Amygdala (tissue), 56 donors: Measurements from ENCODE around the gene MTSS2.
A peak's percentile ranks its signal among the peaks of the same experiment; 100 is the strongest.
"Not testable (repeated sequence)": the region's sequence is repeated elsewhere in the genome, so short reads cannot be mapped to it uniquely, and the experiment has no call there.

Experiments
- DNase-seq, 56 donors: peaks; one replicate each; lab custom pipeline; 2025; lab: John Stamatoyannopoulos, UW

MTSS2 gene

DNA sequence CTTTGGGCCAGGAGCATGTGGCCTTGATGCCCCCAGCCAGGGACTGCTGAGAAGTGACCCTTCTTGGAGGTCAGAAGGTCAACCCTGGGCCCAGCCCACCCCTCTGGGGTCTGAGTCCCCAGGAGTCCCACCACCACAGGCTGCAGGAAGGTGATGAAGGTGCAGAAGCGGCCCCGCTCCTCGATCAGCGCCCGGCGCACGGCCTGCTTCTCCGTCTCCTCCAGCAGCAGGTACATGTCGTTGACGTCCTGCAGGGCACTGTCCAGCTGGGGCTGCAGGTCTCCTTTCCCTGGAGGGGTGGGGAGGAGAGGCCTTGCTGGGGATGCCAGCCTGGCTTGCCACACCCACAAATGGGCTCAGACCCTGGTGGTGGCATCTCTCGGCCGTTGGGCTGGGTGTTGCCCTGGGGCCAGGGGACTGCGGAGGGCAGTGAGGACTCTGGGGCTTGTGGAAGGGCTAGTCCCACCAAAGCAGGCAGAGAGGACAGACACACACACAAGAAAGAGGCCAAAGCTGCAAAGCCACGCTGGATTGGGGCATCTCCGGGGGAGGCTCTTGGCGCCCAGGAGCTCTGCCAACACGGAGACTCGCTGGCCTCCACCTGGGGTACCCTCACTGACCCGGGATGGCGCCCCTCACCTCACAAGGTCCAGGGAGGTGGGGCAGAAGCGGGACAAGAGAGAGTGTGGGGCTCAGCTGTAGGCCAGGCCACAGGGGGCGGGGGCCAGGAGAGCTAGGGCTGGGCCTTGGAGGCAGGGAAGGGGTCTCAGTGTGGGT, 7.5 kb downstream of the MTSS2 start:
- DNase-seq, result no peak

- no peak for DNase-seq
These were observed 8.2 kb downstream of the MTSS2 start for GRCh38 chr16:70677499-70678120.

DNA sequence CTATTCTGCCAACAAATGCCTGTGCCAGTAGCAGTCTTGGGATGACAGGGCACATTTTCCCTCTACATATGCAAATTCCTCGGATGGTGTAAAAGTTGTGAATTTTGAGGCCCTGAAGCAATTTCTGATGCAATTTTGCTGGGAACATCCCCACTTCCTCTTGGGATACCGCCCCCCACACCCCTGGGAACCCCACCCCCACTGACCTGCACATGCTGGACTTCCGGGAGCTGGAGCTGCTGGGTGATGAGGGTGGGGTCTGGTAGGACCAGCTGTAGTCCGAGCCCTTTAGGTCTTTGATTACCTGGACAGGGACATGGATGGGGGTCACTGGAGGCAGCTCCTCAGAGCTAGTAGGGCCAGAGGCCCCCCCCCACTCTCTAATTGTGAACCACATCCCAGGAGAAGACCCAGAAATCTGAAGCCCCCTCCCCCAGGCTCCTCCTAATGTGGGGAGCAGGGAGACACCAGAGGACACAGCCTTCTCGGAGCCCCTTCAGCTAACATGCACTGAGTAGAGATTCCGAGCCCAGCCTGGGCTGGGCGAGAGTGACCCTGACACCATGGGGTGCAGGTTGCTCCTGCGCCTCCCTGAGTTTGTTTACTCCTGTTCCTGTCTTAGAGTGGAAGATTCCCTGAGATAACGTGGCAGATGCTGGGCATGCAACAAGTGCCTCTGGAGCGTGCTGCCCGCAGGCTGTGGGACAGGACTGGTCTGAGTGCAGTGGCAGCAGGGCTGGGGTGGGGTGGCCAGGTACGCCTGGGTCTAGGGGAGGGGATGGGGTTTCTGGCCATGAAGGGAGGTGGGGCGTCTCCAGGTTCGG, 9.0 kb downstream of the MTSS2 start:
- no peak for DNase-seq

DNA sequence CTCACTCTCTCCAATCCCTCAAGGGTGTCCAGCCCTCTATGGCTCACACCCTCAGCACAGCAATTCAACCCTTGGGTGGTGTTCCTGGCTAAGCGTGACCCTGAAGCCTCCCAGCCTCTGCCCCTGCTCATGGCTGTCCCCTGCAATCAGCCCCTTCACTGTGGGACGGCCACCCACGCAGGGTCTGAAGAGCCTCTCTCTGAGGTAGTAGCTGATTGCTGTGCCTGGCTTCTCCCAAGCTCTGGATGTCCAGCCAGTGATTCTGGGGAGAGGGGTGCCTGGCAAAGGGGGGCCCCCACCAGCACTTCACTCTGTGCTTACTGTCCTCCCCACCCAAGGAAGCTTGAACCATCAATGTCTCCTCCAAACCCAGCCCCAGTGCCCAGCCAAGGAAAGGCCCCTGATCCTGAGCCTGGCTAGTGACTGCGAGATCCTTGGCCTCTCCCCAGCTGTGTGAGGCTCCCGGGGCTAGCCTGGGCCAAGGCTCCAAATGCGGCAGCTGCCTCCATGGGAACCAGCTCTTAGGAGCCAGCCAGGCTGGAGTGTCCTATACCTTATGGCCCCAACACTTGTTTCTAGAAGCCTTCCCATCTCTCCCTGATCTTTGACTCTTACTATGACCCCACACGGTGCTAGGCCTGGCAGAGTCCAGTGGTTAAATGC, 9.9 kb downstream of the MTSS2 start:
- peak in 1 of 56 donors; percentile 44 for DNase-seq

- DNase-seq, result no peak
These were observed 11.4 kb downstream of the MTSS2 start for GRCh38 chr16:70674221-70675014.

GRCh38 chr16:70670938-70671337, 14.9 kb downstream of the MTSS2 start:
- DNase-seq, result not testable (repeated sequence)

DNA sequence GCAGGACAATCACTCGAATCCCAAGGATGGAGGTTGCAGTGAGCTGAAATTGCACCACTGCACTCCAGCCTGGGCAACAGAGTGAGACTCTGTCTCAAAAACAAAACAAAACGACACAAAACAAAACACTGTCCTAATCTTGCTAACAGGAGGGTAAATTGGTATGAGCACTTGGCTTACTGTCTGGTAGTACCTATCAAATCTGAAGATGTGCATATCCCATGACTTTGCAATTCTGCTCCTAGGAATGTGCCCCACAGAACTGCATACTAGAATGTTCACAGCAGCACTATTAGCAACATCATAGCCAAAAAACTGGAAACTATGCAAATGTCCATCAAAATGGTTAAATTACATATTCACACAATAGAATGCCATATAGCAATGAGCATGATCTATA, 15.7 kb downstream of the MTSS2 start:
- DNase-seq, result no peak

DNA sequence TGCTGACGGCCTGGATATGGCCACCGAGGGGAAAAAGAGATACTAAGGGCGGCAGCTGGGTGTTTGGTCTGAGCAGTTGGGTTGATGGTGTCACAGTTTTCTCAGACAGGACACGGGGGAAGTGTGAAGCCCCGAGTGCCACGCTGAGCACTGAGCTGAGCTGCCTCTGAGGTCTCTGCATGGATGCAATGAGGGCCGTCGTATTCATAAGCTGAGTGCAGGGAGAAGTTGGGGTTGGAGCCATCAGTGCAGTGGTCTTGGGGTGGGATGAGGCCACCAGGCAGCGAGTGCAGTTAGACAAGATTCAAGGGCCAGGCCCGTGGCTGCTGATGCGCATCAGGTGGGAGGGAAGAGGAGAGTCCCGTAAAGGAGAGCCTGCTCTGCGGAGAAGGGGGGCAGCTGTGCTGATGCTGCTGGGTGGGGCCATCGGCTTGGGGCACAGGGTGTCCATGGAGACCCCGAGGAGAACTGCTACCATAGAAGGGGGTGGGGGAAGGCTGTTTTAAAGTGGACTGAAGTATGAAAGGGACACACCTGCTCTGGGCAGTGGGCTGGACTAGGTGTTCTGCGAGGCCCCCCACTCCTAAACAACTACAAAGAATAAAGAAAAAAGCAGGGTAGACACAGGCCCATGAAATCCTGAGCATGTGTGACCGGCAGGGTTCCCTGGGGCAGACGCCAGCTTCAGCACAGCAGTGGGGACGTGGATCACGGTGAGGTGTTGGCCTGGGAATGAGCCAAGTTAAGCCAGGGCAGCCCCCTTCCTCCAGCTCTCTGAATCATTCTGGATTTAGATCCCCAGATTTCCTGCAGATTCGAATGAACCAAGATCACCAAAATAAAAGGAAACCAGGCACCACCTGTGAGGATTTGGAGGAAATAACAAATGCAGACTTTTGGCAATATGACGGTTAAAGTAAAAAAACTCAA, 19.8 kb downstream of the MTSS2 start:
- DNase-seq, result no peak

- no peak for DNase-seq
These were observed 20.6 kb downstream of the MTSS2 start for GRCh38 chr16:70665113-70665694.

GRCh38 chr16:70664325-70665112, 21.3 kb downstream of the MTSS2 start:
- DNase-seq, result no peak

GRCh38 chr16:70663524-70664324, 22.1 kb downstream of the MTSS2 start:
- DNase-seq, result no peak

GRCh38 chr16:70662991-70663523, 22.8 kb downstream of the MTSS2 start:
- no peak for DNase-seq

DNA sequence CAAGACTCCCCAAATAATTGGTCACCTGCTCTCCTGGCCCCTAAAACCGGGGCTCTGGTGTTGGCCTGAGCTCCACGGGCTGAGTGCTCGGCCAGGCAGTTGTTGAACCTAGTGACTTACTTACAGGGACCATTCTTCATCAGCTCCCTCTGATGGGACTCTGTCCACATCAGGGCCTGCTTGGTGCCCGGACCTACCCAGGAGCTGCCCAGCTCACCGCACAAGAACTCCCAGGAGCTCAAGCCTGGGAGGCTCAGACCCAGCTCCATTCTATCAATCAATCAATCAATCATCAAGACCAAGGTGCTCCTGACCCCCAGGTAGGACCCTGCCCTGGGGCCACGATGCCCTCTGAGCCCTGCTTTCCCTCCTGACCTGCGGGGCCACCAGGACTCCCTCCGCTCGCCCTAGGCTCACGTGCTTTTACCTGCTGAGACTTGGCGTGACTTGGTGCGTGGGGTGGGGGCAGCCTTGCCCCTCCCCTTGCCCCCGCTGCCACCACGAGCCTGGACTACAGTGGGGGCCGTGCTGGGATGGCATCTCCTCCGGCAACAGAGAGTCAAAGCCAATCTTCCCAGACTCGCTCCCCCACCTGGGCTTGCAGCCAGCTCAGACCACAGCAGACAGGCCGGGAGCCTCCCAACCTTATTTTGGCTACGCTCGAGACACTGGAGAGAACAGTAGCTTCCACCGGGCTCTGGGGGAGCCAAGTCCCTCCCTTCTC, 23.8 kb downstream of the MTSS2 start:
- peak in 2 of 56 donors; percentile 39 to 43 for DNase-seq

DNA sequence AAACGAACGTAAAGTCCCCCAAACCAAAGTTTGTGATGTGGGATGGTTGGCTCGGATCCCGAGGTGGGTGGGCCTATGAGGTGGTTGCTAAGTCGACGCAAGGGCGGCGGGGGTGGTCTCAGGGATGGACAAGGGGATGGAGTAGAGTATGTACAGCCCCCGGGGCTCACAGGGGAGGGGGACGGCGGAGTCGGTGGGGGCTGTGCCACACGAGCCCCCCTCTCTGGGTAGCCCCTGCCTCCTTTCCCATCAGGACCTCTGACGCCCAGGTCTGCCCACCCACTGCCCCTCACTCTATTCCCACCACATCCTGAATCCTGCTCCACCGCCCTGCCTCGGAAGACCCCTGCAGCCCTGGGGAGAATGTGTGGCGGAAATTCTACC, 24.3 kb downstream of the MTSS2 start:
- peak in 1 of 56 donors; percentile 39 for DNase-seq

GRCh38 chr16:70660672-70661350, 25.0 kb downstream of the MTSS2 start:
- no peak for DNase-seq
